Measurements from ENCODE around the gene RBBP6.

- no peak for TF ChIP-seq CTCF (IDR thresholded peaks at IDR 0.05; ENCODE audit: extremely low read depth in 1 of 2, insufficient read depth in 1 of 2, low read depth in 1 of 2, low read length in 2 of 2)
- no peak for TF ChIP-seq JUN (IDR thresholded peaks at IDR 0.05; ENCODE audit: borderline replicate concordance, insufficient read depth, insufficient read length, low read depth)
- TF ChIP-seq MAX (IDR thresholded peaks at IDR 0.05; ENCODE audit: insufficient read depth, insufficient read length), result no peak
- no peak for TF ChIP-seq MYC (IDR thresholded peaks at IDR 0.05; ENCODE audit: low read depth, low read length)
- no peak for TF ChIP-seq EZH2 (IDR thresholded peaks at IDR 0.05; ENCODE audit: borderline replicate concordance, low read depth, low read length, severe bottlenecking)
These were observed 14.6 kb downstream of the RBBP6 start for GRCh38 chr16:24553983-24554382.

All from endothelial cell of umbilical vein (primary cell).